Measurements from ENCODE around the gene TRIM47.

Gene TRIM47

DNA sequence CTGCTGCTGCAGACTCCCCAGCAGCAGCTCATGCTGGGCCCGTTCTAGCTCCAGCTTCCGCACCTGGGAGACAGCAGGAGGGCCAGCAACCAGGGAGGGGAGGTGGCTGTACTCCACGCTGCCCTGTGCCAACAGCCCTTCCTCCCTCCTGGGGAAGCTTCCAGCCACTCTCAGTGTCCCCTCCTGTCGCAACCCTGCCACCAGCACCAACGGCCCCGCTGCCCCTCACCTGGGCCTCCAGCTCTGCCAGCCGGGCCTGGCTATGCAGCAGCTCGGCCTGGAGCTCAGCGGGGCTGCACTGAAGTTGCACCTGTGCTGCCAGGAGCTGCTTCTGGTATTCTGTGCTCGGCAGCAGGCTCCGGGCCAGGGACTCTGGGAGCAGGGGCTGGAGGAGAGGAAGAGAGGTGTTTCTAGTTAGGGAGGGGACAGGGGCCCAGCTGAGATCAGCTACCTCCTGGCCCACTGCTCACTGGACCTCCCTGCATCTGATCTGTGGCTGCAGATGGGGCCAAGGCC lies 41.7 kb upstream of the TRIM47 start:
- Histone ChIP-seq H2AFZ (ENCODE audit: low read depth, low read length) (no peak overlapping the region), H4K91ac (ENCODE audit: low read length) (no peak overlapping the region), H3K18ac (ENCODE audit: low read depth in 1 of 2, low read length in 2 of 2) (no peak overlapping the region), H3K4me2 (ENCODE audit: low read length, poor library complexity, severe bottlenecking) (no peak overlapping the region), H3K4me3 (ENCODE audit: insufficient read depth in 1 of 2, low read depth in 1 of 2, low read length in 2 of 2) (no peak overlapping the region), H3K9me3 (ENCODE audit: control insufficient read depth, low read length) (no peaks in the 10 kb centered on the region), H3K27me3 (ENCODE audit: control insufficient read depth in 1 of 2, insufficient read depth in 1 of 2, low read length in 2 of 2) (no peaks in the 10 kb centered on the region), H3K79me1 (replicated peaks; ENCODE audit: low read length, poor library complexity, severe bottlenecking) (no peaks in the 10 kb centered on the region), H2BK12ac (ENCODE audit: low read length in 2 of 2) (no peak overlapping the region), H3K4me1 (ENCODE audit: control insufficient read depth, insufficient read depth, low read depth, low read length) (peaks cover 4% of the 10 kb centered on the region), H3K14ac (ENCODE audit: low read length in 2 of 2) (no peak overlapping the region), H2BK15ac (ENCODE audit: low read depth, poor library complexity, severe bottlenecking) (no peak overlapping the region), H2BK5ac (ENCODE audit: low read depth, low read length, poor library complexity, severe bottlenecking) (no peak overlapping the region), H2BK120ac (ENCODE audit: low read depth, low read length) (no peak overlapping the region), H3K4ac (ENCODE audit: low read depth in 1 of 2, low read length in 2 of 2) (no peak overlapping the region), H4K8ac (ENCODE audit: low read length) (no peak overlapping the region), H3K23ac (ENCODE audit: low read length in 2 of 2) (no peak overlapping the region), H2AK5ac (ENCODE audit: low read length, severe bottlenecking) (no peak overlapping the region), H3K27ac (ENCODE audit: low read length, poor library complexity, severe bottlenecking) (no peak overlapping the region), H3K9ac (ENCODE audit: low read length) (no peak overlapping the region), H3K36me3 (ENCODE audit: control insufficient read depth in 1 of 2, insufficient read depth in 2 of 2, low read depth in 1 of 2, low read length in 2 of 2) (peaks cover 30 to 39% of the 10 kb centered on the region in 2 experiments)
- WGBS: 96% methylated on average over 11 of the region's 11 CpGs
- DNase-seq: no peak

DNA sequence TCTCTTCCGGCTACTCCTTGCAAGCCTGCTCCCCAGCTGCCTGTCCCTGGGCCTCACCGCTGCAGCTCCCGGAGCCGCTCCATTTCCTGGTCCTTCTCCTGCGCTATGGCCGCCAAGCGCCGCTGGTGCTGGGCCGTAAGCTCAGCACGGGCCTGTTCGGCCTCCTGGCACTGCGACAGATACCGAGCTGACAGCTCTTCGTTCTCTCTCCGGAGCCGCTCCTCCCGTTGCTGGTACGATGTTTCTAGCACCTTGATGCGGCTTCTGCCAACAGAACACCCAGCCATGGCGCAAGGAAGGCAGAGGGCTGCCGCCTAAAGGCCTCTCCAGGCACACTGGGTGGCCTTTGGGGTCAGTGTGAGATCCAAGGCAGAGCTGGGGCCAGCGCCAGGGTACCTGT lies 41.2 kb upstream of the TRIM47 start:
- 97% methylated on average over 22 of the region's 22 CpGs for WGBS
- H3K27ac ChIP-seq (ENCODE audit: low read length, poor library complexity, severe bottlenecking): no peak overlapping the region
- no peak overlapping the region for H3K4me3 ChIP-seq (ENCODE audit: insufficient read depth in 1 of 2, low read depth in 1 of 2, low read length in 2 of 2)
- no peak overlapping the region for H2BK15ac ChIP-seq (ENCODE audit: low read depth, poor library complexity, severe bottlenecking)
- DNase-seq: no peak
- no peak overlapping the region for H3K18ac ChIP-seq (ENCODE audit: low read depth in 1 of 2, low read length in 2 of 2)
- H3K14ac ChIP-seq (ENCODE audit: low read length in 2 of 2): no peak overlapping the region
- H3K79me1 ChIP-seq (replicated peaks; ENCODE audit: low read length, poor library complexity, severe bottlenecking): no peaks in the 10 kb centered on the region
- no peak overlapping the region for H2BK12ac ChIP-seq (ENCODE audit: low read length in 2 of 2)
- no peaks in the 10 kb centered on the region for H3K9me3 ChIP-seq (ENCODE audit: control insufficient read depth, low read length)
- H2AFZ ChIP-seq (ENCODE audit: low read depth, low read length): no peak overlapping the region
- no peak overlapping the region for H4K91ac ChIP-seq (ENCODE audit: low read length)
- no peak overlapping the region for H3K4me2 ChIP-seq (ENCODE audit: low read length, poor library complexity, severe bottlenecking)
- H2BK120ac ChIP-seq (ENCODE audit: low read depth, low read length): no peak overlapping the region
- no peak overlapping the region for H3K9ac ChIP-seq (ENCODE audit: low read length)
- no peak overlapping the region for H3K23ac ChIP-seq (ENCODE audit: low read length in 2 of 2)
- peaks cover 27 to 41% of the 10 kb centered on the region in 2 experiments for H3K36me3 ChIP-seq (ENCODE audit: control insufficient read depth in 1 of 2, insufficient read depth in 2 of 2, low read depth in 1 of 2, low read length in 2 of 2)
- H3K27me3 ChIP-seq (ENCODE audit: control insufficient read depth in 1 of 2, insufficient read depth in 1 of 2, low read length in 2 of 2): no peaks in the 10 kb centered on the region
- H4K8ac ChIP-seq (ENCODE audit: low read length): no peak overlapping the region
- H3K4ac ChIP-seq (ENCODE audit: low read depth in 1 of 2, low read length in 2 of 2): no peak overlapping the region
- no peak overlapping the region for H2AK5ac ChIP-seq (ENCODE audit: low read length, severe bottlenecking)
- H2BK5ac ChIP-seq (ENCODE audit: low read depth, low read length, poor library complexity, severe bottlenecking): no peak overlapping the region
- H3K4me1 ChIP-seq (ENCODE audit: control insufficient read depth, insufficient read depth, low read depth, low read length): peaks cover 4% of the 10 kb centered on the region

- H2AFZ ChIP-seq (ENCODE audit: low read depth, low read length): no peak overlapping the region
- peaks cover 4% of the 10 kb centered on the region for H3K4me1 ChIP-seq (ENCODE audit: control insufficient read depth, insufficient read depth, low read depth, low read length)
- H2BK12ac ChIP-seq (ENCODE audit: low read length in 2 of 2): no peak overlapping the region
- H2AK5ac ChIP-seq (ENCODE audit: low read length, severe bottlenecking): no peak overlapping the region
- no peak overlapping the region for H3K23ac ChIP-seq (ENCODE audit: low read length in 2 of 2)
- H2BK120ac ChIP-seq (ENCODE audit: low read depth, low read length): no peak overlapping the region
- no peak overlapping the region for H3K4ac ChIP-seq (ENCODE audit: low read depth in 1 of 2, low read length in 2 of 2)
- H2BK15ac ChIP-seq (ENCODE audit: low read depth, poor library complexity, severe bottlenecking): no peak overlapping the region
- WGBS: 97% methylated on average over 31 of the region's 31 CpGs
- peaks cover 36 to 48% of the 10 kb centered on the region in 2 experiments for H3K36me3 ChIP-seq (ENCODE audit: control insufficient read depth in 1 of 2, insufficient read depth in 2 of 2, low read depth in 1 of 2, low read length in 2 of 2)
- no peak overlapping the region for H3K18ac ChIP-seq (ENCODE audit: low read depth in 1 of 2, low read length in 2 of 2)
- no peak overlapping the region for H4K8ac ChIP-seq (ENCODE audit: low read length)
- H3K9ac ChIP-seq (ENCODE audit: low read length): no peak overlapping the region
- no peak overlapping the region for H3K4me3 ChIP-seq (ENCODE audit: insufficient read depth in 1 of 2, low read depth in 1 of 2, low read length in 2 of 2)
- H2BK5ac ChIP-seq (ENCODE audit: low read depth, low read length, poor library complexity, severe bottlenecking): no peak overlapping the region
- no peak for DNase-seq
- H4K91ac ChIP-seq (ENCODE audit: low read length): peak overlapping the region; percentile 4
- H3K4me2 ChIP-seq (ENCODE audit: low read length, poor library complexity, severe bottlenecking): no peak overlapping the region
- no peak overlapping the region for H3K14ac ChIP-seq (ENCODE audit: low read length in 2 of 2)
- no peaks in the 10 kb centered on the region for H3K27me3 ChIP-seq (ENCODE audit: control insufficient read depth in 1 of 2, insufficient read depth in 1 of 2, low read length in 2 of 2)
- H3K79me1 ChIP-seq (replicated peaks; ENCODE audit: low read length, poor library complexity, severe bottlenecking): no peaks in the 10 kb centered on the region
- no peaks in the 10 kb centered on the region for H3K9me3 ChIP-seq (ENCODE audit: control insufficient read depth, low read length)
- H3K27ac ChIP-seq (ENCODE audit: low read length, poor library complexity, severe bottlenecking): no peak overlapping the region
Observed at GRCh38 chr17:75917917-75918445, 39.6 kb upstream of the TRIM47 start.

- Histone ChIP-seq H3K4me3 (ENCODE audit: insufficient read depth in 1 of 2, low read depth in 1 of 2, low read length in 2 of 2) (no peak overlapping the region), H4K91ac (ENCODE audit: low read length) (no peak overlapping the region), H3K9ac (ENCODE audit: low read length) (no peak overlapping the region), H4K8ac (ENCODE audit: low read length) (no peak overlapping the region), H2BK15ac (ENCODE audit: low read depth, poor library complexity, severe bottlenecking) (no peak overlapping the region), H3K14ac (ENCODE audit: low read length in 2 of 2) (no peak overlapping the region), H2BK5ac (ENCODE audit: low read depth, low read length, poor library complexity, severe bottlenecking) (no peak overlapping the region), H3K9me3 (ENCODE audit: control insufficient read depth, low read length) (no peaks in the 10 kb centered on the region), H3K23ac (ENCODE audit: low read length in 2 of 2) (no peak overlapping the region), H2BK12ac (ENCODE audit: low read length in 2 of 2) (no peak overlapping the region), H3K18ac (ENCODE audit: low read depth in 1 of 2, low read length in 2 of 2) (no peak overlapping the region), H2BK120ac (ENCODE audit: low read depth, low read length) (no peak overlapping the region), H3K27ac (ENCODE audit: low read length, poor library complexity, severe bottlenecking) (no peak overlapping the region), H3K4me1 (ENCODE audit: control insufficient read depth, insufficient read depth, low read depth, low read length) (peaks cover 4% of the 10 kb centered on the region), H3K4me2 (ENCODE audit: low read length, poor library complexity, severe bottlenecking) (no peak overlapping the region), H2AFZ (ENCODE audit: low read depth, low read length) (no peak overlapping the region), H3K27me3 (ENCODE audit: control insufficient read depth in 1 of 2, insufficient read depth in 1 of 2, low read length in 2 of 2) (no peaks in the 10 kb centered on the region), H3K4ac (ENCODE audit: low read depth in 1 of 2, low read length in 2 of 2) (no peak overlapping the region), H2AK5ac (ENCODE audit: low read length, severe bottlenecking) (no peak overlapping the region), H3K36me3 (ENCODE audit: control insufficient read depth in 1 of 2, insufficient read depth in 2 of 2, low read depth in 1 of 2, low read length in 2 of 2) (peaks cover 31 to 44% of the 10 kb centered on the region in 2 experiments), H3K79me1 (replicated peaks; ENCODE audit: low read length, poor library complexity, severe bottlenecking) (no peaks in the 10 kb centered on the region)
- 87% methylated on average over 22 of the region's 23 CpGs for WGBS
- no peak for DNase-seq
Observed at GRCh38 chr17:75917141-75917916, 38.9 kb upstream of the TRIM47 start.

All from mesenchymal stem cell (in vitro differentiated cells and primary cell).